HepG2 (cell line): ENCODE data around the gene ERICH6. TPM values are rescaled to one million over a fixed set of nuclear protein-coding genes. Genes with fewer than 3 reads are reported as not detected.

ENCODE experiments used
- ARID3A ChIP-seq: IDR thresholded peaks from 2 replicates; pipeline ENCODE4 v1.6.1; 2012; ENCODE audit warnings: low read depth, low read length, improper control_type of control experiment
- ATF2 ChIP-seq: sonication (generic); formaldehyde crosslinking; IDR thresholded peaks from 2 replicates; pipeline ENCODE4 v1.4.0; 2020; ENCODE audit warnings: missing genetic modification reagents
- EED ChIP-seq: sonication (generic); formaldehyde crosslinking; IDR thresholded peaks from 2 replicates; pipeline ENCODE4 v1.5.0; 2020; ENCODE audit warnings: mild to moderate bottlenecking, missing genetic modification reagents
- FOXC1 ChIP-seq: sonication (generic); formaldehyde crosslinking; IDR thresholded peaks from 2 replicates; pipeline ENCODE4 v1.8.0; 2022; ENCODE audit warnings: mild to moderate bottlenecking, missing genetic modification reagents, borderline replicate concordance
- FOXJ3 ChIP-seq: sonication (generic); formaldehyde crosslinking; IDR thresholded peaks from 2 replicates; pipeline ENCODE4 v1.4.0; 2020; ENCODE audit warnings: missing genetic modification reagents, mild to moderate bottlenecking, borderline replicate concordance
- HINFP ChIP-seq: sonication (generic); formaldehyde crosslinking; IDR thresholded peaks from 2 replicates; pipeline ENCODE4 v1.4.0; 2020; ENCODE audit warnings: low read depth, mild to moderate bottlenecking, missing genetic modification reagents
- IKZF5 ChIP-seq: IDR thresholded peaks from 2 replicates; pipeline ENCODE4 v1.6.1; 2018; ENCODE audit warnings: missing genetic modification reagents, mild to moderate bottlenecking, missing compliant biosample characterization
- KDM3A ChIP-seq: IDR thresholded peaks from 2 replicates; pipeline ENCODE4 v1.6.1; 2018; ENCODE audit warnings: low read depth, missing compliant biosample characterization
- MEF2D ChIP-seq: sonication (generic); formaldehyde crosslinking; IDR thresholded peaks from 2 replicates; pipeline ENCODE4 v1.5.1; 2020; ENCODE audit warnings: mild to moderate bottlenecking, missing genetic modification reagents
- NR1H2 ChIP-seq: sonication (generic); formaldehyde crosslinking; IDR thresholded peaks from 2 replicates; pipeline ENCODE4 v1.8.1; 2022; ENCODE audit warnings: low read depth, missing genetic modification reagents, borderline replicate concordance
- PCBP1 ChIP-seq: fragments of 200-400 bp; formaldehyde crosslinking; IDR thresholded peaks from 2 replicates; pipeline ENCODE4 v1.6.1; 2017; ENCODE audit warnings: mild to moderate bottlenecking, low read depth, low read length, borderline replicate concordance
- PITX1 ChIP-seq: sonication (generic); formaldehyde crosslinking; IDR thresholded peaks from 2 replicates; pipeline ENCODE4 v1.5.1; 2020; ENCODE audit warnings: mild to moderate bottlenecking, missing genetic modification reagents
- REXO4 ChIP-seq: sonication (generic); formaldehyde crosslinking; IDR thresholded peaks from 2 replicates; pipeline ENCODE4 v1.8.0; 2022; ENCODE audit warnings: missing genetic modification reagents, mild to moderate bottlenecking, borderline replicate concordance
- RFX3 ChIP-seq: IDR thresholded peaks from 2 replicates; pipeline ENCODE4 v1.6.1; 2016; ENCODE audit warnings: missing biosample characterization, missing genetic modification reagents
- TFDP1 ChIP-seq: IDR thresholded peaks from 2 replicates; pipeline ENCODE4 v1.6.1; 2016; ENCODE audit warnings: missing compliant biosample characterization, missing genetic modification reagents, borderline replicate concordance
- ZBTB7A ChIP-seq: sonication (generic); formaldehyde crosslinking; IDR thresholded peaks from 2 replicates; pipeline ENCODE4 v1.8.0; 2022; ENCODE audit warnings: mild to moderate bottlenecking, missing genetic modification reagents
- ZNF362 ChIP-seq: sonication (generic); formaldehyde crosslinking; IDR thresholded peaks from 2 replicates; pipeline ENCODE4 v1.4.0; 2020; ENCODE audit warnings: missing genetic modification reagents, mild to moderate bottlenecking, borderline replicate concordance
- ZNF577 ChIP-seq: sonication (generic); formaldehyde crosslinking; IDR thresholded peaks from 2 replicates; pipeline ENCODE4 v1.4.0; 2020; ENCODE audit warnings: mild to moderate bottlenecking, low read depth, missing genetic modification reagents, borderline replicate concordance
- polyA plus RNA-seq, 8 experiments: library from polyadenylated mRNA; depleted of rRNA in 3 of 8; stranded (reverse) in 7 of 8; unstranded in 1 of 8; fragments of >200 nt; fragmentation: Illumina TruSeq in 4 of 8; extraction: Trizol in 4 of 8; gene quantifications; 2 replicates each; pipeline versions ENCODE4 v1.2.1 to v1.2.3, GENCODE V29; 2011 to 2016; ENCODE audit warnings: low read depth in 4 of 8, missing spikeins in 1 of 8, mixed read lengths in 1 of 8; ENCODE audit not compliant: insufficient read depth in 1 of 8
- total RNA-seq, 5 experiments: library from RNA; depleted of rRNA; stranded (reverse); fragments of >200 nt; fragmentation: Illumina TruSeq; extraction: Trizol; gene quantifications; 2 replicates each; pipeline ENCODE4 v1.2.3, GENCODE V29; 2016; ENCODE audit warnings: low read depth in 1 of 5

ERICH6 gene
- total and polyA plus RNA-seq, 2 of the 13 experiments (the other 11 are each of a cell fraction or from before 2014, with no cell fraction given): 0.03 TPM; not detected in 1

- TF ChIP-seq EED (CRISPR knock-in tag) (no peak), REXO4 (no peak), KDM3A (0 out of 2 replicates have a peak, but pooled peaks have one; percentile 39), MEF2D (CRISPR knock-in tag) (no peak), PITX1 (peak; percentile 63; the same call in 1 of the 2 replicates), FOXJ3 (CRISPR knock-in tag) (peak; percentile 90), RFX3 (CRISPR knock-in tag) (peak; percentile 87), ZBTB7A (CRISPR knock-in tag) (0 out of 2 replicates have a peak, but pooled peaks have one; percentile 0), ARID3A (0 out of 2 replicates have a peak, but pooled peaks have one; percentile 34), TFDP1 (CRISPR knock-in tag) (0 out of 2 replicates have a peak, but pooled peaks have one; percentile 22), IKZF5 (CRISPR knock-in tag) (peak; percentile 51; the same call in 1 of the 2 replicates), FOXC1 (CRISPR knock-in tag) (no peak), HINFP (no peak), ATF2 (0 out of 2 replicates have a peak, but pooled peaks have one; percentile 20), NR1H2 (no peak), ZNF577 (CRISPR knock-in tag) (no peak), PCBP1 (0 out of 2 replicates have a peak, but pooled peaks have one; percentile 38), ZNF362 (peak; percentile 67; the same call in 1 of the 2 replicates)
Observed at GRCh38 chr3:150703756-150704344, at the start of gene ERICH6 (continued).
